Liver (tissue), 9 donors: ENCODE results near the gene IQCH. TPM values are rescaled to one million over a fixed set of nuclear protein-coding genes. Genes with fewer than 3 reads are reported as not detected.

ENCODE experiments used
- DNase-seq: peaks from one replicate; pipeline ENCODE4 v3.0.0-alpha.2; 2017; ENCODE audit warnings: low spot score
- H3K27ac ChIP-seq, 2 donors: one replicate each; pipeline ENCODE4 v1.7.0; 2013; ENCODE audit warnings: inconsistent platforms in 2 of 2, low read length in 2 of 2, control low read depth in 1 of 2, low read depth in 1 of 2, mild to moderate bottlenecking in 1 of 2
- H3K27me3 ChIP-seq, 4 donors: one replicate each; pipeline versions ENCODE4 v1.6.1 to v1.7.0; 2013; ENCODE audit warnings: low read length in 3 of 4, inconsistent platforms in 1 of 4, mild to moderate bottlenecking in 1 of 4, moderate library complexity in 1 of 4; ENCODE audit not compliant: control insufficient read depth in 4 of 4, insufficient read depth in 4 of 4
- H3K36me3 ChIP-seq, 4 donors: one replicate each; pipeline versions ENCODE4 v1.6.1 to v1.7.0; 2013; ENCODE audit warnings: low read length in 3 of 4, mild to moderate bottlenecking in 3 of 4, low read depth in 1 of 4, moderate library complexity in 1 of 4; ENCODE audit not compliant: control insufficient read depth in 4 of 4, insufficient read depth in 3 of 4
- H3K4me1 ChIP-seq, 4 donors: one replicate each; pipeline versions ENCODE4 v1.6.1 to v1.7.0; 2013; ENCODE audit warnings: low read length in 3 of 4, mild to moderate bottlenecking in 3 of 4, moderate library complexity in 1 of 4; ENCODE audit not compliant: control insufficient read depth in 4 of 4, insufficient read depth in 4 of 4
- H3K4me3 ChIP-seq, 3 donors: one replicate each; pipeline versions ENCODE4 v1.6.1 to v1.7.0; 2013; ENCODE audit warnings: low read length in 3 of 3, control low read depth in 1 of 3, low read depth in 1 of 3, mild to moderate bottlenecking in 1 of 3
- H3K9ac ChIP-seq, 2 donors: one replicate each; pipeline ENCODE4 v1.7.0; 2013; ENCODE audit warnings: low read length in 2 of 2, mild to moderate bottlenecking in 2 of 2, moderate library complexity in 2 of 2, control low read depth in 1 of 2, low read depth in 1 of 2
- H3K9me3 ChIP-seq, 4 donors: one replicate each; pipeline versions ENCODE4 v1.6.1 to v1.7.0; 2013; ENCODE audit warnings: low read length in 3 of 4; ENCODE audit not compliant: control insufficient read depth in 4 of 4
- EGR1 ChIP-seq, 2 donors: IDR thresholded peaks; 2 replicates each; pipeline ENCODE4 v1.6.1; 2016 to 2018; ENCODE audit warnings: antibody characterized with exemption in 2 of 2, low read depth in 2 of 2
- FOXA1 ChIP-seq: IDR thresholded peaks from 2 replicates; pipeline ENCODE4 v1.6.1; 2016; ENCODE audit warnings: antibody characterized with exemption
- FOXA2 ChIP-seq: IDR thresholded peaks from 2 replicates; pipeline ENCODE4 v1.6.1; 2016; ENCODE audit warnings: antibody characterized with exemption
- GABPA ChIP-seq, 2 donors: IDR thresholded peaks in 1 of 2; conservative IDR thresholded peaks in 1 of 2; 2 replicates each; pipeline ENCODE4 v1.6.1; 2016; ENCODE audit warnings: antibody characterized with exemption in 2 of 2, mild to moderate bottlenecking in 1 of 2, moderate library complexity in 1 of 2
- HNF4A ChIP-seq, 2 donors: conservative IDR thresholded peaks; 2 replicates each; pipeline ENCODE4 v1.6.1; 2016; ENCODE audit warnings: antibody characterized with exemption in 2 of 2, mild to moderate bottlenecking in 2 of 2
- HNF4G ChIP-seq: IDR thresholded peaks from 2 replicates; pipeline ENCODE4 v1.6.1; 2016; ENCODE audit warnings: antibody characterized with exemption
- JUND ChIP-seq, 2 donors: IDR thresholded peaks; 2 replicates each; pipeline ENCODE4 v1.6.1; 2016; ENCODE audit warnings: antibody characterized with exemption in 2 of 2
- MAX ChIP-seq: IDR thresholded peaks from 2 replicates; pipeline ENCODE4 v1.6.1; 2016; ENCODE audit warnings: antibody characterized with exemption
- NR2F2 ChIP-seq: IDR thresholded peaks from 2 replicates; pipeline ENCODE4 v1.6.1; 2016; ENCODE audit warnings: antibody characterized with exemption
- RAD21 ChIP-seq, 2 donors: IDR thresholded peaks; 2 replicates each; pipeline ENCODE4 v1.6.1; 2016; ENCODE audit warnings: antibody characterized with exemption in 2 of 2, mild to moderate bottlenecking in 2 of 2
- RXRA ChIP-seq, 2 donors: IDR thresholded peaks; 2 replicates each; pipeline ENCODE4 v1.6.1; 2017 to 2018; ENCODE audit warnings: antibody characterized with exemption in 2 of 2, mild to moderate bottlenecking in 1 of 2
- SP1 ChIP-seq: IDR thresholded peaks from 2 replicates; pipeline ENCODE4 v1.6.1; 2018; ENCODE audit warnings: antibody characterized with exemption, mild to moderate bottlenecking
- TAF1 ChIP-seq: conservative IDR thresholded peaks from 2 replicates; pipeline ENCODE4 v1.6.1; 2016; ENCODE audit warnings: antibody characterized with exemption, mild to moderate bottlenecking
- YY1 ChIP-seq: IDR thresholded peaks from 2 replicates; pipeline ENCODE4 v1.6.1; 2016; ENCODE audit warnings: antibody characterized with exemption, mild to moderate bottlenecking
- ZBTB33 ChIP-seq: IDR thresholded peaks from 2 replicates; pipeline ENCODE4 v1.6.1; 2016; ENCODE audit warnings: antibody characterized with exemption
- WGBS: extraction: QIAGEN DNeasy Blood & Tissue Kit; methylation state at CpG from one replicate; pipeline ENCODE4 v1.1.7; 2013; 5-methylcytosine and 5-hydroxymethylcytosine counted together
- polyA plus RNA-seq, 2 donors: library from polyadenylated mRNA; stranded (reverse) in 1 of 2; unstranded in 1 of 2; fragments of 200-250 nt in 1 of 2; fragments of >200 nt in 1 of 2; fragmentation: Nextera tagmentation in 1 of 2; extraction: Ambion mirVana in 1 of 2; gene quantifications; one replicate each; pipeline versions ENCODE4 v1.2.1 to v1.2.3, GENCODE V29; 2013 to 2015
- total RNA-seq, 2 donors: library from RNA; depleted of rRNA; stranded (reverse); fragments of >200 nt; gene quantifications; one replicate each; pipeline ENCODE4 v1.2.3, GENCODE V29; 2014
- TF ChIP-seq, protein P1 (sequence below): IDR thresholded peaks from 2 replicates; pipeline ENCODE4 v1.6.1; 2016; ENCODE audit warnings: antibody characterized with exemption, mild to moderate bottlenecking
- TF ChIP-seq, protein P2 (sequence below): IDR thresholded peaks from 2 replicates; pipeline ENCODE4 v1.6.1; 2016; ENCODE audit warnings: antibody characterized with exemption
- TF ChIP-seq, protein P3 (sequence below): fragments of 150-350 bp; IDR thresholded peaks from 2 replicates; pipeline ENCODE4 v1.5.1; 2017; ENCODE audit warnings: improper control_type of control experiment, low read depth, low read length; ENCODE audit not compliant: missing input control
- donor health status: healthy.
- donor health status: healthy.
- donor health status: healthy.
- donor health status: healthy.
- donor health status: healthy.

The IQCH gene
- total and polyA plus RNA-seq, 4 donors, result 0.23 to 1.6 (median 0.86) TPM

- H3K4me3 ChIP-seq, result no peak overlapping the region
- no peaks in the 10 kb centered on the region for H3K9me3 ChIP-seq
- no peaks in the 10 kb centered on the region for H3K27me3 ChIP-seq
- peaks cover 0 to 3% (median 0%) of the 10 kb centered on the region in 4 donors for H3K4me1 ChIP-seq
- H3K9ac ChIP-seq, result no peak overlapping the region
- WGBS, result 91% methylated on average over 4 of the region's 4 CpGs
- H3K27ac ChIP-seq, result no peak overlapping the region
- H3K36me3 ChIP-seq, result peaks cover 0 to 10% (median 4%) of the 10 kb centered on the region in 4 donors
- TF ChIP-seq MAX, result no peak
- peak in 1 of 2 donors; percentile 40 for TF ChIP-seq RXRA (IDR thresholded peaks at IDR 0.05)
- DNase-seq, result no peak
These were observed 295.9 kb downstream of the IQCH start for GRCh38 chr15:67550522-67550921.

- WGBS, result 89% methylated on average over 1 of the region's 1 CpG
- DNase-seq, result no peak
- Histone ChIP-seq H3K9ac (no peak overlapping the region), H3K27me3 (no peaks in the 10 kb centered on the region), H3K36me3 (peaks cover 0 to 7% (median 4%) of the 10 kb centered on the region in 4 donors), H3K9me3 (no peaks in the 10 kb centered on the region), H3K4me3 (no peak overlapping the region), H3K27ac (no peak overlapping the region), H3K4me1 (peaks cover 0 to 3% (median 0%) of the 10 kb centered on the region in 4 donors)
- TF ChIP-seq FOXA2, result no peak
- TF ChIP-seq JUND (IDR thresholded peaks at IDR 0.05), result no peak
- TF ChIP-seq HNF4A (conservative IDR thresholded peaks at IDR 0.05), result no peak
- TF ChIP-seq GABPA (IDR thresholded peaks at IDR 0.05 in 1 of 2, conservative IDR thresholded peaks at IDR 0.05 in 1 of 2), result no peak
- TF ChIP-seq ZBTB33, result no peak
- TF ChIP-seq RAD21 (IDR thresholded peaks at IDR 0.05), result no peak
- TF ChIP-seq NR2F2, result no peak
- TF ChIP-seq, protein P1, sequence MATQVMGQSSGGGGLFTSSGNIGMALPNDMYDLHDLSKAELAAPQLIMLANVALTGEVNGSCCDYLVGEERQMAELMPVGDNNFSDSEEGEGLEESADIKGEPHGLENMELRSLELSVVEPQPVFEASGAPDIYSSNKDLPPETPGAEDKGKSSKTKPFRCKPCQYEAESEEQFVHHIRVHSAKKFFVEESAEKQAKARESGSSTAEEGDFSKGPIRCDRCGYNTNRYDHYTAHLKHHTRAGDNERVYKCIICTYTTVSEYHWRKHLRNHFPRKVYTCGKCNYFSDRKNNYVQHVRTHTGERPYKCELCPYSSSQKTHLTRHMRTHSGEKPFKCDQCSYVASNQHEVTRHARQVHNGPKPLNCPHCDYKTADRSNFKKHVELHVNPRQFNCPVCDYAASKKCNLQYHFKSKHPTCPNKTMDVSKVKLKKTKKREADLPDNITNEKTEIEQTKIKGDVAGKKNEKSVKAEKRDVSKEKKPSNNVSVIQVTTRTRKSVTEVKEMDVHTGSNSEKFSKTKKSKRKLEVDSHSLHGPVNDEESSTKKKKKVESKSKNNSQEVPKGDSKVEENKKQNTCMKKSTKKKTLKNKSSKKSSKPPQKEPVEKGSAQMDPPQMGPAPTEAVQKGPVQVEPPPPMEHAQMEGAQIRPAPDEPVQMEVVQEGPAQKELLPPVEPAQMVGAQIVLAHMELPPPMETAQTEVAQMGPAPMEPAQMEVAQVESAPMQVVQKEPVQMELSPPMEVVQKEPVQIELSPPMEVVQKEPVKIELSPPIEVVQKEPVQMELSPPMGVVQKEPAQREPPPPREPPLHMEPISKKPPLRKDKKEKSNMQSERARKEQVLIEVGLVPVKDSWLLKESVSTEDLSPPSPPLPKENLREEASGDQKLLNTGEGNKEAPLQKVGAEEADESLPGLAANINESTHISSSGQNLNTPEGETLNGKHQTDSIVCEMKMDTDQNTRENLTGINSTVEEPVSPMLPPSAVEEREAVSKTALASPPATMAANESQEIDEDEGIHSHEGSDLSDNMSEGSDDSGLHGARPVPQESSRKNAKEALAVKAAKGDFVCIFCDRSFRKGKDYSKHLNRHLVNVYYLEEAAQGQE, result no peak
- no peak for TF ChIP-seq MAX
- TF ChIP-seq RXRA (IDR thresholded peaks at IDR 0.05), result no peak
- TF ChIP-seq TAF1, result no peak
- no peak for TF ChIP-seq HNF4G
- TF ChIP-seq EGR1 (IDR thresholded peaks at IDR 0.05; ENCODE audit: low read depth in 2 of 2), result no peak
- TF ChIP-seq YY1, result no peak
- TF ChIP-seq, protein P2, sequence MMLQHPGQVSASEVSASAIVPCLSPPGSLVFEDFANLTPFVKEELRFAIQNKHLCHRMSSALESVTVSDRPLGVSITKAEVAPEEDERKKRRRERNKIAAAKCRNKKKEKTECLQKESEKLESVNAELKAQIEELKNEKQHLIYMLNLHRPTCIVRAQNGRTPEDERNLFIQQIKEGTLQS, result no peak
- TF ChIP-seq, protein P3, sequence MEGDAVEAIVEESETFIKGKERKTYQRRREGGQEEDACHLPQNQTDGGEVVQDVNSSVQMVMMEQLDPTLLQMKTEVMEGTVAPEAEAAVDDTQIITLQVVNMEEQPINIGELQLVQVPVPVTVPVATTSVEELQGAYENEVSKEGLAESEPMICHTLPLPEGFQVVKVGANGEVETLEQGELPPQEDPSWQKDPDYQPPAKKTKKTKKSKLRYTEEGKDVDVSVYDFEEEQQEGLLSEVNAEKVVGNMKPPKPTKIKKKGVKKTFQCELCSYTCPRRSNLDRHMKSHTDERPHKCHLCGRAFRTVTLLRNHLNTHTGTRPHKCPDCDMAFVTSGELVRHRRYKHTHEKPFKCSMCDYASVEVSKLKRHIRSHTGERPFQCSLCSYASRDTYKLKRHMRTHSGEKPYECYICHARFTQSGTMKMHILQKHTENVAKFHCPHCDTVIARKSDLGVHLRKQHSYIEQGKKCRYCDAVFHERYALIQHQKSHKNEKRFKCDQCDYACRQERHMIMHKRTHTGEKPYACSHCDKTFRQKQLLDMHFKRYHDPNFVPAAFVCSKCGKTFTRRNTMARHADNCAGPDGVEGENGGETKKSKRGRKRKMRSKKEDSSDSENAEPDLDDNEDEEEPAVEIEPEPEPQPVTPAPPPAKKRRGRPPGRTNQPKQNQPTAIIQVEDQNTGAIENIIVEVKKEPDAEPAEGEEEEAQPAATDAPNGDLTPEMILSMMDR, result no peak
- TF ChIP-seq SP1, result no peak
- TF ChIP-seq FOXA1, result no peak
These were observed 296.7 kb downstream of the IQCH start for GRCh38 chr15:67551207-67551743.
